ENCODE data around the gene EIF3A. TPM values are rescaled to one million over a fixed set of nuclear protein-coding genes. Genes with fewer than 3 reads are reported as not detected.
"Not testable (repeated sequence)": the region's sequence is repeated elsewhere in the genome, so short reads cannot be mapped to it uniquely, and the experiment has no call there.

EIF3A gene
- 100 to 1,000 TPM in 1 of 2 donors, 10 to 100 TPM in 1; 93.8 to 155 TPM for total RNA-seq

GRCh38 chr10:119080521-119081259, at the start of gene EIF3A:
Gene EIF3A (minus strand): TSS chr10:119080817. CDS start chr10:119080676, 141 bp downstream.
- ATAC-seq (replicated peaks) = peak; percentile 87
- no peaks in the 10 kb centered on the region for H3K27me3 Mint-ChIP-seq
- H3K4me3 Mint-ChIP-seq = peak within 1 kb of the TSS; percentile 100
- peaks cover 15% of the 10 kb centered on the region for H3K4me1 Mint-ChIP-seq
- peaks cover 53% of the 10 kb centered on the region for H3K36me3 Mint-ChIP-seq (ENCODE audit: low read depth)
- no peaks in the 10 kb centered on the region for H3K9me3 Mint-ChIP-seq
- H3K27ac Mint-ChIP-seq = peak within 1 kb of the TSS; percentile 95

- H3K9me3 Mint-ChIP-seq = no peaks in the 10 kb centered on the region
- H3K27me3 Mint-ChIP-seq = no peaks in the 10 kb centered on the region
- peaks cover 46% of the 10 kb centered on the region for H3K4me1 Mint-ChIP-seq
- peaks cover 77% of the 10 kb centered on the region for H3K36me3 Mint-ChIP-seq (ENCODE audit: low read depth)
- peak overlapping the region; percentile 86 for H3K4me3 Mint-ChIP-seq
- ATAC-seq (replicated peaks) = no peak
- peak overlapping the region; percentile 36 for H3K27ac Mint-ChIP-seq
Observed at GRCh38 chr10:119129721-119130120, 49.1 kb upstream of the EIF3A start.

DNA sequence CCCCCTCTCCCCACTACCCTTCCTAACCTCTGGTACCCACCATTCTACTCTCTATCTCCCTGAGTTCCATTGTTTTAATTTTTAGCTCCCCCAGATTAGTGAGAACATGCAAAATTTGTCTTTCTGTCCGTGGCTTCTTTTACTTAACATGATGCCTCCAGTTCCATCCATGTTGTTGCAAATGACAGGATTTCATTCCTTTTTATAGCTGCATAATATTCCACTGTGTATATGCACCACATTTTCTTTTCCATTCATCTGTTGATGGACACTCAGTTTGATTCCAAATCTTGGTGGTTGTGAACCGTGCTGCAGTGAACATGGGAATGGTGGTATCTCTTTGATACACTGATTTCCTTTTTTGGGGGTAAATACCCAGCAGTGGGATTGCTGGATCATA, 45.3 kb upstream of the EIF3A start:
- Mint-ChIP-seq H3K9me3 (no peaks in the 10 kb centered on the region), H3K27ac (no peak overlapping the region), H3K4me1 (peaks cover 19% of the 10 kb centered on the region), H3K27me3 (no peaks in the 10 kb centered on the region), H3K4me3 (no peak overlapping the region), H3K36me3 (ENCODE audit: low read depth) (peaks cover 80% of the 10 kb centered on the region)
- no peak for ATAC-seq (replicated peaks)

DNA sequence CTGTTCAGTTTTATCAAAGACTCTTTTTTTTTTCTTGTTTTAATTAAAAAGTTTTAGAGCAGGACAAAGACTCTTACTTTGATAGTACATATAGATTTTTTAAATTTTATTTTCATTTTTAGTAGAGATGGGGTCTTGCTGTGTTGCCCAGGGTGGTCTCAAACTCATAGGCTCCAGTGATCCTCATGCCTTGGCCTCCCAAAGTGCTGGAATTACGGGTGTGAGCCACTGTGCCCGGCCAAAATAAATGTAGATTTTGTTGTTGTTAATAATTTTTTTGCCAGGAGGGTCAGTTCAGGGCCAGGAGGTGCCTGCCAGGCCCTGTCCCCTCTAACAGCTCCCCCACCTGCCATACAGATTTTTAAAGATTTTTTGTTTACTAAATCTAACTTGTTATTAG, 40.3 kb upstream of the EIF3A start:
- Mint-ChIP-seq H3K27me3 (no peaks in the 10 kb centered on the region), H3K27ac (no peak overlapping the region), H3K36me3 (ENCODE audit: low read depth) (peaks cover 77% of the 10 kb centered on the region), H3K9me3 (no peaks in the 10 kb centered on the region), H3K4me3 (no peak overlapping the region), H3K4me1 (no peaks in the 10 kb centered on the region)
- ATAC-seq (replicated peaks) = no peak

DNA sequence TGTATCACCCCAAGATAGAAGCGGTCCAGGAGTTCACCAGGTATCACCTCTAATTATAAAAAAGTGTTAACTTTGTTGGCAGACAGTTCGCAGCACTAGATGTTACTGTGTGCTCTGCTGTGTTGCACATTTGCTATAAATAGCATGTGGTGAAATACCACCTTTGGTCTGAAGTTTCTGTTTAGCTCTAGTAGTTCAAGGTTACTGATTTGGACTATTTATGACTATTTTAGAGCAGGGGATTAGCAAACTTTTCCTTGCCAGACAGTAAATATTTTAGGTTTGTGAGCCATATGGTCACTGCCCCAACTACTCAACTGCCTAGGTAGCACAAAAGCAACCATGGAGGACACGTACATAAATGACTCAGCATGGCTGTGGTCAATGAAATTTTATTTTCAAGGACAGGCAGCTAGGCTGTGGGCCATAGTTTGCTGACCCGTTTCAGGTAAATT, 39.8 kb upstream of the EIF3A start:
- ATAC-seq (replicated peaks) = peak; percentile 77
- Mint-ChIP-seq H3K4me1 (no peaks in the 10 kb centered on the region), H3K27ac (no peak overlapping the region), H3K36me3 (ENCODE audit: low read depth) (peaks cover 75% of the 10 kb centered on the region), H3K9me3 (no peaks in the 10 kb centered on the region), H3K27me3 (no peaks in the 10 kb centered on the region), H3K4me3 (no peak overlapping the region)

DNA sequence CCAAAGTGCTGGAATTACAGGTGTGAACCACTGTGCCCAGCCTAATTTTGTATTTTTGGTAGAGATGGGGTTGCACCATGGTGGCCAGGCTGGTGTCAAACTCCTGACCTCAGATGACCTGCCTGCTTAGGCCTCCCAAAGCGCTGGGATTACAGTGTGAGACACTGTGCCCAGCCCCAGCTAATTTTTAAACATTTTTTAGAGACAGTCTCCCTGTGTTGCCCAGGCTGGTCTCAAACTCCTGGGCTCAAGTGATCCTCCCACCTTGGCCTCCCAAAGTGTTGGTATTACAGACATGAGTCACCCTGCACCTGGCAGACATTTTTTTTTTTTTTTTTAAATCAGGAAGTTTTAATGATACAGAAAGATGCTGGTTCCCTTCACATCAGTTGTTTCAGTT, 38.8 kb upstream of the EIF3A start:
- no peak overlapping the region for H3K27ac Mint-ChIP-seq

GRCh38 chr10:119118231-119118630, 37.6 kb upstream of the EIF3A start:
- Mint-ChIP-seq H3K4me3 (no peak overlapping the region), H3K9me3 (no peaks in the 10 kb centered on the region), H3K4me1 (no peaks in the 10 kb centered on the region), H3K27me3 (no peaks in the 10 kb centered on the region), H3K36me3 (ENCODE audit: low read depth) (peaks cover 74% of the 10 kb centered on the region), H3K27ac (no peak overlapping the region)
- no peak for ATAC-seq (replicated peaks)

More for the DNA sequence above, 38.8 kb upstream of the EIF3A start:
- no peaks in the 10 kb centered on the region for H3K9me3 Mint-ChIP-seq
- ATAC-seq (replicated peaks) = no peak
- H3K4me1 Mint-ChIP-seq = no peaks in the 10 kb centered on the region
- no peaks in the 10 kb centered on the region for H3K27me3 Mint-ChIP-seq
- no peak overlapping the region for H3K4me3 Mint-ChIP-seq
- peaks cover 70% of the 10 kb centered on the region for H3K36me3 Mint-ChIP-seq (ENCODE audit: low read depth)

- Mint-ChIP-seq H3K9me3 (no peaks in the 10 kb centered on the region), H3K4me3 (no peak overlapping the region), H3K36me3 (ENCODE audit: low read depth) (peaks cover 74% of the 10 kb centered on the region), H3K4me1 (no peaks in the 10 kb centered on the region), H3K27ac (no peak overlapping the region), H3K27me3 (no peaks in the 10 kb centered on the region)
- ATAC-seq (replicated peaks) = no peak
Observed at GRCh38 chr10:119116326-119116951, 35.8 kb upstream of the EIF3A start.

DNA sequence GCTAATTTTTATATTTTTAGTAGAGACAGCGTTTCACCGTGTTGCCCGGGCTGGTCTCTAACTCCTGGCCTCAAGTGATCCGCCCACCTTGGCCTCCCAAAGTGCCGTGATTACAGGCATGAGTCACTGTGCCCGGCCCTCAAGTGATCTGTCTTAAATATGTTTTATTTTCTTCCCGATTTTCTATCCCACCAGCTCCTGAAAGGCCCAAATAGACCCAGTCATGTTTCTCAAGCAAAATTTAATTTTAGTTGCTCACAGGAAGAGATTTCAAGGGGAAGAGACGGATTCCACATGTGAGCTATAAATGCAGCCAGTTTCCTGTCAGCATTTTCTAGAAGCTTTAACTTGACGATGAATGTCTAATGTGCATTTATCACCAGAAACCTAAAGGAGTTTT, 35.3 kb upstream of the EIF3A start:
- peaks cover 74% of the 10 kb centered on the region for H3K36me3 Mint-ChIP-seq (ENCODE audit: low read depth)
- H3K4me1 Mint-ChIP-seq = no peaks in the 10 kb centered on the region
- H3K27ac Mint-ChIP-seq = no peak overlapping the region
- H3K9me3 Mint-ChIP-seq = no peaks in the 10 kb centered on the region
- no peak overlapping the region for H3K4me3 Mint-ChIP-seq
- ATAC-seq (replicated peaks) = no peak
- no peaks in the 10 kb centered on the region for H3K27me3 Mint-ChIP-seq

- peak overlapping the region; percentile 65 for H3K27ac Mint-ChIP-seq
- no peaks in the 10 kb centered on the region for H3K9me3 Mint-ChIP-seq
- ATAC-seq (replicated peaks) = no peak
- no peak overlapping the region for H3K4me3 Mint-ChIP-seq
- peaks cover 75% of the 10 kb centered on the region for H3K36me3 Mint-ChIP-seq (ENCODE audit: low read depth)
- H3K27me3 Mint-ChIP-seq = no peaks in the 10 kb centered on the region
- H3K4me1 Mint-ChIP-seq = no peaks in the 10 kb centered on the region
Observed at GRCh38 chr10:119113751-119114732, 33.4 kb upstream of the EIF3A start.

GRCh38 chr10:119112056-119112455, 31.4 kb upstream of the EIF3A start:
- ATAC-seq (replicated peaks) = no peak
- H3K4me1 Mint-ChIP-seq = no peaks in the 10 kb centered on the region
- no peak overlapping the region for H3K4me3 Mint-ChIP-seq
- H3K9me3 Mint-ChIP-seq = no peaks in the 10 kb centered on the region
- no peaks in the 10 kb centered on the region for H3K27me3 Mint-ChIP-seq
- H3K27ac Mint-ChIP-seq = no peak overlapping the region
- H3K36me3 Mint-ChIP-seq (ENCODE audit: low read depth) = peaks cover 77% of the 10 kb centered on the region

DNA sequence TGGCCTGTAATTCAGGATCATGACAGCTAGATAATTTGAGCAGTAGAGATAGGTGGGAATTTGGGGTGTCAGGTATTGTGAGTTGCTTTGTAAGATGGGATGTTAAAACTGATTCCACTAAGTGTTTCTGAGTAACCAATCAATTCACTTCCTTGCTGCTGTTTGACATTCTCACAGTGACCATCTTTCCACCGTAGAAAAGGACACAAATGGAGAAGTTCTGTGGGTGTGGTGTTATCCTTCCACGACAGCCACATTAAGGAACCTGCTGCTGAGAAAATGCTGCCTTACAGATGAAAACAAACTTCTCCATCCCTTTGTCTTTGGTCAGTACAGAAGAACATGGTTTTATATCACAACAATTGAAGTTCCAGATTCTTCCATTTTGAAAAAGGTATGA, 27.2 kb upstream of the EIF3A start:
- H3K27ac Mint-ChIP-seq; H3K27me3 Mint-ChIP-seq; H3K4me1 Mint-ChIP-seq; H3K9me3 Mint-ChIP-seq; H3K4me3 Mint-ChIP-seq; ATAC-seq (replicated peaks): not testable (repeated sequence)
- H3K36me3 Mint-ChIP-seq (ENCODE audit: low read depth) = peaks cover 54% of the 10 kb centered on the region

DNA sequence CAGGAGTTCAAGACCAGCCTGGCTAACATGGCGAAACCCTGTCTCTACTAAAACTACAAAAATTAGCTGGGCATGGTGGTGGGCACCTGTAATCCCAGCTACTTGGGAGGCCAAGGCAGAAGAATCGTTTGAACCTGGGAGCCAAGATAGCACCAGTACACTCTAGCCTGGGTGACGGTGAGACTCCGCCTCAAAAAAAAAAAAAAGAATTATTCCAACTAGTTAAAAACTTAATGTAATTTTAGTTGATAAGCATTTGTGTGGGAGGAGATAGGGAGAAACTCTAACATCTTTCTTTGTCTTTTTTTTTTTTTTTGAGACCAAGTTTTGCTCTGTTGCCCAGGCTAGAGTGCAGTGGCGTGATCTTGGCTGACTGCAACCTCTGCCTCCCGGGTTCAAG, 26.5 kb upstream of the EIF3A start:
- H3K27ac Mint-ChIP-seq; H3K4me3 Mint-ChIP-seq; H3K27me3 Mint-ChIP-seq; H3K9me3 Mint-ChIP-seq; ATAC-seq (replicated peaks); H3K4me1 Mint-ChIP-seq: not testable (repeated sequence)
- H3K36me3 Mint-ChIP-seq (ENCODE audit: low read depth) = peaks cover 47% of the 10 kb centered on the region

DNA sequence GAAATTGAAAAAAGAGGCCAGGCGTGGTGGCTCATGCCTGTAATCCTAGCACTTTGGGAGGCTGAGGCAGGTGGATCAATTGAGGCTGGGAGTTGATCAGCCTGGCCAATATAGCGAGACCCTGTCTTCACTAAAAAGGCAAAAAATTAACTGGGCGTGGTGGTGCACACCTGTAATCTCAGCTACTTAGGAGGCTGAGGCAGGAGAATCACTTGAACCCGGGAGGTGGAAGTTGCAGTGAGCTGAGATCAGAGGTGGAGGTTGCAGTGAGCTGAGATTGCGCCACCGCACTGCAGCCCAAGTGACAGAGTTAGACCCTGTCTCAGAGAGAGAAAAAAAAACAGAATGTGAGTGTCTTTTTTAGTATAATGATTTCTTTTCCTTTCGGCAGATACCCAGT, 25.3 kb upstream of the EIF3A start:
- Mint-ChIP-seq H3K36me3 (ENCODE audit: low read depth) (peaks cover 35% of the 10 kb centered on the region), H3K4me3 (peak overlapping the region; percentile 79)
- H3K27ac Mint-ChIP-seq = not testable (repeated sequence)

More for the DNA sequence above, 25.3 kb upstream of the EIF3A start:
- H3K9me3 Mint-ChIP-seq; ATAC-seq (replicated peaks); H3K27me3 Mint-ChIP-seq; H3K4me1 Mint-ChIP-seq: not testable (repeated sequence)
